Measurements from ENCODE around the gene SEMA4C.

SEMA4C gene

DNA sequence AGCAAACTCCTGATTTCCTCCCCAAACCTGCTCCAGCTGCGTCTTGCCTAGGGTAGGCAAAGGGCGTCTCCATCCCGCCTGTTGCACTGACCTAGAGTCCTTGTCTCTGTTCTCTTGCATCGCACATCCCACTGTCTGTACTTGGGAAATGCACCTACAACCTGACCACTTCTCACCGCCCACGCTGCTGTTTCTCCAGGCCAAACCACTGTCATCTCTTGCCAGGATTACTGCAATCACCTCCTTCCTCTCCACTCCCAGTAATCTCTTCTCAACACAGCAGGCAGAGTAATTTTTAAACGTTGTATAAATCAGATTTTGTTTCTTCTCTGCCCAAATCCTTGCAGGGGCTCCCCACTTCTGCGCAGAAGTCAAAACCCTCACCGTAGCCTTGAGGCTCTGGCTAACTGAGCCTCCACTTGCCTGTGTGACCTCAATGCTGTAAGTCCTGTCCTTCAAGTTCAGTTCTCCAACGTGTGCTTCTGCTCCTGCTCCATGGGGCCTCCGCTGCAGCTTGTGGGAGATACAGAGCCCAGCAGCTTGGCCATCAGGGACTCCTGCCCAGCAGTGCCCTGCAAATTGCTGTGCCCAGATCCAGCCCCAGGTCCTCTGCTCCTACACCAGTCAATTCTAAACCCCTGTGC is 27.7 kb upstream of the SEMA4C start:
- H3K4me3 ChIP-seq (replicated peaks; ENCODE audit: low read depth, low read length), result no peak overlapping the region
- no peak for DNase-seq (ENCODE audit: extremely low read depth, low read depth)
- TF ChIP-seq, protein P1, sequence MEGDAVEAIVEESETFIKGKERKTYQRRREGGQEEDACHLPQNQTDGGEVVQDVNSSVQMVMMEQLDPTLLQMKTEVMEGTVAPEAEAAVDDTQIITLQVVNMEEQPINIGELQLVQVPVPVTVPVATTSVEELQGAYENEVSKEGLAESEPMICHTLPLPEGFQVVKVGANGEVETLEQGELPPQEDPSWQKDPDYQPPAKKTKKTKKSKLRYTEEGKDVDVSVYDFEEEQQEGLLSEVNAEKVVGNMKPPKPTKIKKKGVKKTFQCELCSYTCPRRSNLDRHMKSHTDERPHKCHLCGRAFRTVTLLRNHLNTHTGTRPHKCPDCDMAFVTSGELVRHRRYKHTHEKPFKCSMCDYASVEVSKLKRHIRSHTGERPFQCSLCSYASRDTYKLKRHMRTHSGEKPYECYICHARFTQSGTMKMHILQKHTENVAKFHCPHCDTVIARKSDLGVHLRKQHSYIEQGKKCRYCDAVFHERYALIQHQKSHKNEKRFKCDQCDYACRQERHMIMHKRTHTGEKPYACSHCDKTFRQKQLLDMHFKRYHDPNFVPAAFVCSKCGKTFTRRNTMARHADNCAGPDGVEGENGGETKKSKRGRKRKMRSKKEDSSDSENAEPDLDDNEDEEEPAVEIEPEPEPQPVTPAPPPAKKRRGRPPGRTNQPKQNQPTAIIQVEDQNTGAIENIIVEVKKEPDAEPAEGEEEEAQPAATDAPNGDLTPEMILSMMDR (IDR thresholded peaks at IDR 0.05; ENCODE audit: low read depth, low read length, missing control alignments), result no peak

GRCh38 chr2:96895746-96896651 is 26.1 kb upstream of the SEMA4C start:
- TF ChIP-seq, protein P1 (IDR thresholded peaks at IDR 0.05; ENCODE audit: low read depth, low read length, missing control alignments), result no peak
- DNase-seq (ENCODE audit: extremely low read depth, low read depth), result no peak
- no peak overlapping the region for H3K4me3 ChIP-seq (replicated peaks; ENCODE audit: low read depth, low read length)

DNA sequence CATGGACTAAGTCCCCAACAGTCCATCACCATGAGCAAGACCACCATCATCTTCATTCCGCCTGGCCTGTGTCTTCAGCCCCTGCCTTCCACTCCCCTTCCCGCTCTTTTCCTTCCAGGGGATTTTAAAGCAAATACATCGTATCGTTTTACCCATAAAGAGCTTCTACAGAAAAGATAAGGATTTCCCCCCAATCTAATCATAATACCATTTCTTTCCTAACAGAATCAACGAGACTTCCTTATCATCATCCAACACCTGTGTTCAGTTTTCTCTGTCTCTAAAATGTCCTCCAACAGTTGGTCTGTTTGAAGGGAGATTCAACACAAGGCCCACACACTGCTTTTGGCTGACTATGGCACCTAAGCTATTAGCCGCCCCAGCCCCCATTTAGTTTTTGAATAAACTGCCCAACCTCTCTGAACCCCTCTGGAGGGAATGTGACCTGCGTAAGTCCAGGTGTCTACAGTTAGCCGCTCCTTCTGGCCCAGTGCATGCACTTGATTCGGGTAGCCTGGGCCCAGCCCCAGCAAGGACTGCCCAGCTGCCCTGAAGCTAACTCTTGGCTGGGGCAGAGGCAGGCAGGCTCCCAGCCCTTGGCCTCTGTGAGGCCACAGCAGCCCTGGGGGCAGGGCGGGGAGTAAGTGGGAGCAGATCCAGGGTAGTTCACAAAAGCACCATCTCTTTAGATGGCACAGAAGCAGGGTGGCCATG is 25.3 kb upstream of the SEMA4C start:
- DNase-seq (ENCODE audit: extremely low read depth, low read depth), result no peak
- TF ChIP-seq, protein P1 (IDR thresholded peaks at IDR 0.05; ENCODE audit: low read depth, low read length, missing control alignments), result no peak

DNA sequence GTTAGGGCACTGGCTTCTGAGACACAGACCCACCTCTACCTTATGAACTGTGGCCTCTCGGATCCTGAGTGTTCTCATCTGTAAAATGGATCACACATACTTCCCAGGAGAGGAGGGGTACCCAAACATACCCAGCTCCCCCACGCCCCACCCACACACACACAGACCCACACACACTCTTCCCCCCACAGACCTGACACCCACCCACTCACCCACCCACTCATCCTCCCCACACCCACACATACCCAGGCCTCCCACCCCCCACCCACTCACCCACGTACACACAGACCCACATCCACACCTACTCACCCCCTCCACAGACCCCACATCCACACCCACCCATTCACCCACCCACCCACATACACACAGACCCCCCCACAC is 24.3 kb upstream of the SEMA4C start:
- TF ChIP-seq, protein P1 (IDR thresholded peaks at IDR 0.05; ENCODE audit: low read depth, low read length, missing control alignments), result no peak
- H3K4me3 ChIP-seq (replicated peaks; ENCODE audit: low read depth, low read length), result no peak overlapping the region
- no peak for DNase-seq (ENCODE audit: extremely low read depth, low read depth)

More for the DNA sequence above, 25.3 kb upstream of the SEMA4C start:
- no peak overlapping the region for H3K4me3 ChIP-seq (replicated peaks; ENCODE audit: low read depth, low read length)

DNA sequence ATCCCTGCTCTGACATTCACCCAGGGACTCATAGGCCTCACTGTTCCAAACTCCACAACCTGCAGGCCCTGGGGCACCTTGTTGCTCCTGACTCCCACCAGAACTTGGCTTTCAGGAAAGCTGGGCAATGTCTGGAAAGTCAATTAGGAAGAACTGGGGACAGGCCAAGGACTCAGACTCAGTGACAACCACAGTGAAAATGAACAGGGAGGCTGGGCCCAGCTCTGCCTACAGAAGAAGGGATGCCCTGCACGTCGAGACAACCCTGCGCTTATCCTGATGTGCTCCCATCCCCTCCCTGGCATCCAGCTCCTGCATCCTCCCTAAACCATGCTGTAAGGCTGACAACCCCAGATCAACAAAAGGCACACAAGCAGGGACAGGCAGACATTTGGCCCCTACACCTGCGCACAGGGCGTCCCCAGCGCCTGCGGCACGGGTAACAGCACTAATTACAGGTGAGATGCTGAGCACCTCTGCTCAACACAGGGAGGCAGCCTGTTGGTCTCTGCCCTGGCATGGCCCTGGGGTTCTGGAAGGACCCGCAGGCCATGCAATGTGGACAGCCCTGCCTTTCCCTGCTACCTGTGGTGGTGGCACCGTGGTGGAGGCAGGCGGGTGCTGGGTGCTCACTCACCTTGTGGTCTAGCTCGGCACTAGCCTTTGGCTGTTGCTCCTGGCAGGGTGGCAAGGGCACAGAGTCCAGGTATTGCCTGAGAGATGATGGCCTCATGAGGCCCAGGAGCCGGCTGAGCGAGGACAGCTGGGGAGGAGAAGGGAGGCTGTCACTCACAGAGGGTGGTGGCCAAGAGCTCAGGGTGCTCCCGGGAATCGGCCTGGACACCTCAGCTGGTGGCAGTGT is 23.6 kb upstream of the SEMA4C start:
- no peak overlapping the region for H3K4me3 ChIP-seq (replicated peaks; ENCODE audit: low read depth, low read length)
- TF ChIP-seq, protein P1 (IDR thresholded peaks at IDR 0.05; ENCODE audit: low read depth, low read length, missing control alignments), result no peak
- no peak for DNase-seq (ENCODE audit: extremely low read depth, low read depth)

Measured in HFF-Myc (cell line).